Colonic mucosa (tissue), 4 donors: ENCODE results near the gene TARS3. TPM values are rescaled to one million over a fixed set of nuclear protein-coding genes. Genes with fewer than 3 reads are reported as not detected.

ENCODE experiments used
- DNase-seq: peaks from one replicate; pipeline ENCODE4 v3.0.0-alpha.2; 2020
- H3K27ac ChIP-seq: fragments of 200-600 bp; one replicate; pipeline ENCODE4 v1.8.0; 2021
- H3K27me3 ChIP-seq: fragments of 200-600 bp; one replicate; pipeline ENCODE4 v1.8.0; 2021
- H3K36me3 ChIP-seq: fragments of 200-600 bp; one replicate; pipeline ENCODE4 v1.8.0; 2021
- H3K4me1 ChIP-seq: fragments of 200-600 bp; one replicate; pipeline ENCODE4 v1.8.0; 2021; ENCODE audit warnings: mild to moderate bottlenecking
- H3K4me3 ChIP-seq: fragments of 200-600 bp; one replicate; pipeline ENCODE4 v1.8.0; 2021
- H3K9ac ChIP-seq, 2 donors: one replicate each; pipeline ENCODE4 v1.7.0; 2013; ENCODE audit warnings: control low read depth in 2 of 2, low read depth in 2 of 2, low read length in 2 of 2
- H3K9me3 ChIP-seq: fragments of 200-600 bp; one replicate; pipeline ENCODE4 v1.8.0; 2021
- CTCF ChIP-seq: fragments of 200-600 bp; IDR thresholded peaks from one replicate; pipeline ENCODE4 v1.8.0; 2022; ENCODE audit warnings: antibody characterized with exemption, mild to moderate bottlenecking
- intact Hi-C: fragments of 100-400 bp; cut with DNase I; formaldehyde crosslinking; loops from one replicate; pipeline ENCODE4 v1.14.1; 2022
- total RNA-seq, 2 donors: library from RNA; stranded (reverse); fragmentation: NEBNext Ultra II Directional in 1 of 2; extraction: Animal tissue kit (Norgen Biotek cat#: 25700) in 1 of 2; gene quantifications; one replicate each; pipeline ENCODE4 v1.2.1, GENCODE V29; 2021
- donor health status: healthy.
- donor health status: DM: no; HTN: no; CAD: no.
- donor health status: DM: no; HTN: no; CAD: no.

TARS3 gene
- total RNA-seq, 2 donors from 2014 or later: 8.7 to 8.8 TPM

DNA sequence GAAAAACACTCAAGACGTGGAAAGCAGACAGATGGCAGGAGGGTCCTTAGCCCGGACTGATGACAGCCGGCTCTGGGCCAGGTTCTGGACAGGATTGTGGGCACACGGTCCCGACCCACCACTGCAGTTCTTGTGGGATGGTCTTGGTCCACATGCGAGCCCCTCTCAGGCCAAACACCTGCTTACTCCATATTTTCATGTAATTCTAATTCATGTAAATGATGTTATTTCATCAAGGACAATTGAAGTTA lies 104.7 kb downstream of the TARS3 start:
- H3K4me1 ChIP-seq: peaks cover 6% of the 10 kb centered on the region
- no peak overlapping the region for H3K9ac ChIP-seq
- no peak for TF ChIP-seq CTCF
- no peaks in the 10 kb centered on the region for H3K36me3 ChIP-seq
- no peak overlapping the region for H3K4me3 ChIP-seq
- DNase-seq: no peak
- H3K9me3 ChIP-seq: no peaks in the 10 kb centered on the region
- no peak overlapping the region for H3K27ac ChIP-seq
- intact Hi-C loops: no loop called here
- no peaks in the 10 kb centered on the region for H3K27me3 ChIP-seq

DNA sequence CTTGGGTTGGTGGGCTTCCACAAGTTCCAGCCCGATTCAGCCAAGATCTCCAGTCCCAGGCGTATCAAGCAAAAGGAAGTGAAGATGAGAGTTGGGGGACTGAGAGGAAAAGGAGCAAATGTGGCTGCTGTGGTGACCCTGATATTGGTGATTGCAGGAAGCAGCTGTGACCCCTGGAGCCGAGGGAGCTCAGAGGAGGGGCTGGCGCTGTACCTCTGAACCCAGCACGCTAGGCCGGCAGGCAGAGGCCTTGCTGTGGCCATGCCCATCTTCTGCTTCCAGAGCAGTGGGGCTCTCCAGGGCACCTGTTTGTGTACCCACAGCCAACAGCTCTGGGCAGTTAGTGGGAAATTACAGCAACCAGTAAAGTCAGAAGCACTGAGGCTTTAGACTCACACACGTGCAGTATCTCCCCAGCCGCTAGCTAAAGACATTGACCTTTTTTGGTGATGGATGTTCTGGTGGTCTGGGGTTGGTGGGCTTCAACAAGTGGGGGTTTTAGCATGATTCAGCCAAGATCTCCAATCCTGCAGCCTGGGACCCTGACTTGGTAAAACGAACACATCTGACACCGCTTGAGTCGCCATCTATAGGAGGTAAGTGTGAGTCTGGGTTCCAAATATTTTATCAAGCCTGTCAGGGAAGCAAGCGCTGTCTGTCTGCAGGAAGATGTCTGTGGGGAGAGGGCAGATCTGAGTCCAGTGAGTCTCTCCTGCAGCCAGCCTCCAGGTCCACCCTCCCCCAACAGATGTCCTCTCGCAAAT lies 105.2 kb downstream of the TARS3 start:
- no peak for DNase-seq
- Histone ChIP-seq H3K27me3 (no peaks in the 10 kb centered on the region), H3K36me3 (no peaks in the 10 kb centered on the region), H3K9ac (no peak overlapping the region), H3K27ac (no peak overlapping the region), H3K4me3 (no peak overlapping the region), H3K4me1 (peaks cover 6% of the 10 kb centered on the region), H3K9me3 (no peaks in the 10 kb centered on the region)
- no peak for TF ChIP-seq CTCF
- intact Hi-C loops: no loop called here

GRCh38 chr15:101618076-101618475 lies 106.2 kb downstream of the TARS3 start:
- TF ChIP-seq CTCF: no peak
- H3K9me3 ChIP-seq: no peaks in the 10 kb centered on the region
- no peaks in the 10 kb centered on the region for H3K36me3 ChIP-seq
- no peaks in the 10 kb centered on the region for H3K27me3 ChIP-seq
- no peak overlapping the region for H3K4me3 ChIP-seq
- peaks cover 12% of the 10 kb centered on the region for H3K4me1 ChIP-seq
- DNase-seq: no peak
- intact Hi-C loops: no loop called here
- H3K27ac ChIP-seq: no peak overlapping the region
- no peak overlapping the region for H3K9ac ChIP-seq

- no peak for TF ChIP-seq CTCF
- no peak for DNase-seq
- H3K9ac ChIP-seq: no peak overlapping the region
- no peak overlapping the region for H3K27ac ChIP-seq
- no peaks in the 10 kb centered on the region for H3K27me3 ChIP-seq
- no peaks in the 10 kb centered on the region for H3K9me3 ChIP-seq
- peaks cover 13% of the 10 kb centered on the region for H3K4me1 ChIP-seq
- no peak overlapping the region for H3K4me3 ChIP-seq
- intact Hi-C loops: no loop called here
- no peaks in the 10 kb centered on the region for H3K36me3 ChIP-seq
Measured at GRCh38 chr15:101617390-101617965, 106.8 kb downstream of the TARS3 start.

DNA sequence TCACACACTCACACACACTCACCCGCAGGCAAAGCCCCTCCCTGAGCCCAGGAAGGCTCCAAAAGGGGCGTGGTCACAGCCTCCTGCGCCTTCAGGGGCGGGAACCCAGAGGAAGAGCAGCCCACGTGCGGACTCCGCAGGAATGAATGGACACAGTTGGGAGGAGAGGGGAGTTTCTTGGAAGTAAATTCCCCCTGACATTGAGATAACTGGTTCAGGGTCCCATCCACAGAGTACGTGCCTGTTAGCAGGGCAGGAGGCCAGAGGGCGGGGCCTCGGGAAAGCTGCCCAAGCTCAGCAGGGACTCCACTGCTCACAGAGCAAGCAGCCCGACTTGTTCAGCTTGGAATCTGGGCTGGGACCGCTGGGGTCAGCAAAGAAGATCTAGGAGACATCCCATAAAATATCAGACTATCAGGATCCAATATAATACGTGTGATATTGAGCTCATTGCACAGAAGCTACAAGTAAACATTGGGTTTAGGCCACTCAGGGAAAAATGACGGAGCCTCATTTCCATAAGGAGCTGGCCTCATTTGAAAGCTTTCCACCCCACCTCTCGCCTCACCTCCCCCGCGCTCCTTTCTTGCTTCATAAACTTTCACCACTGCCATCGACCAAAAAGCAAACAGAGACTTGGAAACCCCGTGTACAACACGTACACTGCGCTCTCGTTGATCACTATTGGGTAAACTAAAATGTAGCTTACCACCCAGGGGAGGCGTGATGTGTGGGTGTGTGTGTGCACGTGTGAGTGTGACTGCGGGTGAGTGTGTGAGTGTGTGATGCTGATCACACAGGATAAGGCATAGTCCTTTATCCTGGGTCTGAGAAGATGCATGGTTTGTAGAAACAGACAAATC lies 108.1 kb downstream of the TARS3 start:
- intact Hi-C loops: no loop called here
- no peaks in the 10 kb centered on the region for H3K9me3 ChIP-seq
- H3K4me3 ChIP-seq: peak overlapping the region; percentile 6
- TF ChIP-seq CTCF: no peak
- no peaks in the 10 kb centered on the region for H3K36me3 ChIP-seq
- no peaks in the 10 kb centered on the region for H3K27me3 ChIP-seq
- DNase-seq: peak; percentile 63
- no peak overlapping the region for H3K9ac ChIP-seq
- no peak overlapping the region for H3K27ac ChIP-seq
- H3K4me1 ChIP-seq: peaks cover 13% of the 10 kb centered on the region
